Activated naive CD4-positive, alpha-beta T cell treated with anti-CD3 and anti-CD28 coated beads for 36 hours (primary cell): ENCODE measurements around the gene DUSP18. TPM values are rescaled to one million over a fixed set of nuclear protein-coding genes. Genes with fewer than 3 reads are reported as not detected.
A peak's percentile ranks its signal among the peaks of the same experiment; 100 is the strongest.
"Not testable (repeated sequence)": the region's sequence is repeated elsewhere in the genome, so short reads cannot be mapped to it uniquely, and the experiment has no call there.

Experiments used
- CTCF ChIA-PET: fragments of 350-600 bp; sonication (Branson Sonifier 250); formaldehyde crosslinking; loops from one replicate; lab custom pipeline; 2021; ENCODE audit warnings: antibody characterized with exemption; lab: Charles Lee
- DNase-seq: peaks from one replicate; pipeline ENCODE4 v3.0.0-alpha.2; 2020
- H3K27ac Mint-ChIP-seq: one replicate; pipeline ENCODE4 v1.8.0; 2021; ENCODE audit warnings: mild to moderate bottlenecking, mixed read lengths
- H3K27me3 Mint-ChIP-seq: one replicate; pipeline ENCODE4 v1.8.0; 2021; ENCODE audit warnings: low read depth, mixed read lengths
- H3K36me3 Mint-ChIP-seq: one replicate; pipeline ENCODE4 v1.8.0; 2021; ENCODE audit warnings: low read depth, mixed read lengths
- H3K4me1 Mint-ChIP-seq: one replicate; pipeline ENCODE4 v1.8.0; 2021; ENCODE audit warnings: low read depth, mixed read lengths
- H3K4me3 Mint-ChIP-seq: one replicate; pipeline ENCODE4 v1.8.0; 2021; ENCODE audit warnings: mild to moderate bottlenecking, moderate library complexity, mixed read lengths
- H3K9me3 Mint-ChIP-seq: one replicate; pipeline ENCODE4 v1.8.0; 2021; ENCODE audit warnings: mixed read lengths
- intact Hi-C: fragments of 100-400 bp; cut with micrococcal nuclease; formaldehyde crosslinking; loops from one replicate; pipeline ENCODE4 v1.15.1; 2023
- total RNA-seq, 2 experiments: library from RNA; stranded (reverse); gene quantifications; one replicate each; pipeline ENCODE4 v1.2.3, GENCODE V29; 2021

Gene DUSP18
- total RNA-seq, 2 experiments from 2014 or later = 4.7 to 5.6 TPM

DNA sequence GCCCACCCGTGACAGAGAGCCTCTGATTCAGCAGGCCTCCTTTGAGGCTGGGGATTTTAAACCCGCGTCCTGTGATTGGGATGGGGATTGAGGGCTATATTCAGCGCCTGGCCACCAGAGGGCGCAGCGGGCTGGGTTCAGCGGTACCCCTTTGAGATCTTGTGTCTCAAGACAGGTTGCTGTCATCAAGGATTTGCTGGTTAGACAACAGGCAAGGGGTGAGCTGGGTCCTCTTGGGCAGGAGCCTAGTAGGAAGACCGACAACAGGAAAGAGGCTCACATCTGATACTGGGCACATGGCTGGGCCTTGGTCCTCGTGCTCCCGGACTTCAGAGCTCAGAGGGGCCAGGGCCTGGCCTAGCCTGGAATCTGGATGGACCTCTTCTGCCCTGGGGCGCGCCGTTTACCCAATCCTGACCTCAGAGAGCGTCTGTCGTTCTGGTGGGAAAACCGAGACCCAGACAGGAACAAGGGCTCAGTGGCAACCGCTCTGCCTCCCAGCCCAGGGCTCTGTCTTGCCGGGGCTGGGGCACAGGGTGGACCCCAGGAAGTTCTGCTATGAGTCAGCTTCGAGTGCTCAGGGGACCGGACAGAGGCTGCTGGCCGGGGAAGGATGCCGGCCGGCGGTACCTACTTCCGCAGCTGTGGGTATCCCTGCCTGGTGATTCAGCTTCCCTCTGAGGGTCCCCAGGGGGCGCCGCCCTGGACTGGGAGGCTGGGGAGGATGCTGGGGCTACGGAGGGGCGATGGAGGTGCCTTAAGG lies 33.0 kb downstream of the DUSP18 start:
- Mint-ChIP-seq H3K36me3 (peaks cover 9% of the 10 kb centered on the region), H3K9me3 (no peaks in the 10 kb centered on the region), H3K27me3 (no peaks in the 10 kb centered on the region), H3K4me1 (peaks cover 19% of the 10 kb centered on the region), H3K27ac (peak overlapping the region; percentile 67), H3K4me3 (peak overlapping the region; percentile 75)
- peak; percentile 96 for DNase-seq
- intact Hi-C loops = loop anchor here (1.0 to 2.0 kb wide), 10 partner anchors 10 to 448 kb away; partner anchors contain the start of genes DUSP18, OSBP2 and TCN2
- CTCF ChIA-PET = interaction anchor here (0.5 to 3.9 kb wide), 34 partner anchors 9 to 566 kb away, joined by 3 to 156 read pairs (median 4); partner anchors contain the start of gene TCN2

- H3K36me3 Mint-ChIP-seq, CTCF ChIA-PET, H3K4me3 Mint-ChIP-seq, H3K9me3 Mint-ChIP-seq, H3K27ac Mint-ChIP-seq, H3K27me3 Mint-ChIP-seq, DNase-seq, intact Hi-C loops: not testable (repeated sequence)
- peaks cover 14% of the 10 kb centered on the region for H3K4me1 Mint-ChIP-seq
Observed at GRCh38 chr22:30631469-30631868, 36.2 kb downstream of the DUSP18 start.

- intact Hi-C loops = no loop called here
- H3K27ac Mint-ChIP-seq = no peak overlapping the region
- H3K27me3 Mint-ChIP-seq = no peaks in the 10 kb centered on the region
- H3K4me3 Mint-ChIP-seq = no peak overlapping the region
- no peaks in the 10 kb centered on the region for H3K36me3 Mint-ChIP-seq
- no peaks in the 10 kb centered on the region for H3K9me3 Mint-ChIP-seq
- no peaks in the 10 kb centered on the region for H3K4me1 Mint-ChIP-seq
- CTCF ChIA-PET = interaction anchor here (0.6 to 3.3 kb wide), 4 partner anchors 22 to 292 kb away, joined by 3 to 18 read pairs (median 6); no protein-coding TSS in a partner anchor
- no peak for DNase-seq
Observed at GRCh38 chr22:30628491-30628890, 39.2 kb downstream of the DUSP18 start.

- no peak for DNase-seq
- Mint-ChIP-seq H3K27ac (no peak overlapping the region), H3K4me1 (no peaks in the 10 kb centered on the region), H3K36me3 (no peaks in the 10 kb centered on the region), H3K4me3 (no peak overlapping the region), H3K27me3 (no peaks in the 10 kb centered on the region), H3K9me3 (no peaks in the 10 kb centered on the region)
- CTCF ChIA-PET = interaction anchor here (1.5 to 3.3 kb wide), 3 partner anchors 18 to 293 kb away, joined by 4 to 18 read pairs (median 7); no protein-coding TSS in a partner anchor
- intact Hi-C loops = no loop called here
Observed at GRCh38 chr22:30627471-30627870, 40.2 kb downstream of the DUSP18 start.

DNA sequence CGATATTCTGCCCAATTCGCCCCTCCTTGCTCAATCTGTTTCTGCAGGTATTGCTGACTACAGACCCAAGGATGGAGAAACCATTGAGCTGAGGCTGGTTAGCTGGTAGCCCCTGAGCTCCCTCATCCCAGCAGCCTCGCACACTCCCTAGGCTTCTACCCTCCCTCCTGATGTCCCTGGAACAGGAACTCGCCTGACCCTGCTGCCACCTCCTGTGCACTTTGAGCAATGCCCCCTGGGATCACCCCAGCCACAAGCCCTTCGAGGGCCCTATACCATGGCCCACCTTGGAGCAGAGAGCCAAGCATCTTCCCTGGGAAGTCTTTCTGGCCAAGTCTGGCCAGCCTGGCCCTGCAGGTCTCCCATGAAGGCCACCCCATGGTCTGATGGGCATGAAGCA lies 41.3 kb downstream of the DUSP18 start:
- Mint-ChIP-seq H3K27ac (no peak overlapping the region), H3K27me3 (no peaks in the 10 kb centered on the region), H3K9me3 (no peaks in the 10 kb centered on the region), H3K4me1 (no peaks in the 10 kb centered on the region), H3K4me3 (no peak overlapping the region), H3K36me3 (no peaks in the 10 kb centered on the region)
- intact Hi-C loops = no loop called here
- no peak for DNase-seq
- CTCF ChIA-PET = interaction anchor here (0.5 to 1.5 kb wide), 5 partner anchors 8 to 293 kb away, joined by 4 to 7 read pairs (median 5); no protein-coding TSS in a partner anchor

DNA sequence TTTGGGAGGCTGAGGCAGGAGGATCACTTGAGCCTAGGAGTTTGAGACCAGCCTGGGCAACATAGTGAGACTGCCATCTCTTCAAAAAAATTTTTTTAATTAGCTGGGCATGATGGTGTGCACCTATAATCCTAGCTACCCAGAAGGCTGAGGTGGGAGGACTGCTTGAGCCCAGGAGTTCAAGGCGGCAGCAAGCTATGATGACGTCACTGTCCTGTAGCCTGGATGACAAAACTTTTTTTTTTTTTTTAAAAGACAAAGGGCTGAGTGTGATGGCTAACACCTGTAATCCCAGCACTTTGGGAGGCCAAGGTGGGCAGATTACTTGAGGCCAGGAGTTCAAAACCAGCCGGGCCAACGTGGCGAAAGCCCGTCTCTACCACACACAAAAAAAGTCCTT lies 47.8 kb downstream of the DUSP18 start:
- DNase-seq, H3K4me3 Mint-ChIP-seq, H3K27me3 Mint-ChIP-seq, H3K9me3 Mint-ChIP-seq, H3K4me1 Mint-ChIP-seq, H3K27ac Mint-ChIP-seq, H3K36me3 Mint-ChIP-seq, intact Hi-C loops: not testable (repeated sequence)
- CTCF ChIA-PET = interaction anchor here (0.5 to 1.3 kb wide), 4 partner anchors 13 to 110 kb away, joined by 3 to 6 read pairs (median 4); no protein-coding TSS in a partner anchor

- intact Hi-C loops = no loop called here
- Mint-ChIP-seq H3K4me1 (no peaks in the 10 kb centered on the region), H3K27ac (no peak overlapping the region), H3K36me3 (no peaks in the 10 kb centered on the region), H3K4me3 (no peak overlapping the region), H3K27me3 (no peaks in the 10 kb centered on the region), H3K9me3 (no peaks in the 10 kb centered on the region)
- CTCF ChIA-PET = interaction anchor here (0.7 to 0.9 kb wide), 3 partner anchors 17 to 461 kb away, joined by 3 to 4 read pairs (median 3); no protein-coding TSS in a partner anchor
- no peak for DNase-seq
Observed at GRCh38 chr22:30617819-30618218, 49.9 kb downstream of the DUSP18 start.

- no peak for DNase-seq
- Mint-ChIP-seq H3K9me3 (no peaks in the 10 kb centered on the region), H3K4me3 (no peak overlapping the region), H3K27me3 (no peaks in the 10 kb centered on the region), H3K27ac (no peak overlapping the region), H3K4me1 (no peaks in the 10 kb centered on the region), H3K36me3 (no peaks in the 10 kb centered on the region)
- intact Hi-C loops = no loop called here
- CTCF ChIA-PET = interaction anchor here (1.0 to 1.4 kb wide), 2 partner anchors 9 to 139 kb away, joined by 3 read pairs; no protein-coding TSS in a partner anchor
Observed at GRCh38 chr22:30615543-30615954, 52.1 kb downstream of the DUSP18 start.

GRCh38 chr22:30614879-30615278 lies 52.8 kb downstream of the DUSP18 start:
- Mint-ChIP-seq H3K36me3 (no peaks in the 10 kb centered on the region), H3K4me1 (no peaks in the 10 kb centered on the region), H3K9me3 (no peaks in the 10 kb centered on the region), H3K4me3 (no peak overlapping the region), H3K27ac (no peak overlapping the region), H3K27me3 (no peaks in the 10 kb centered on the region)
- CTCF ChIA-PET = interaction anchor here (0.6 to 1.0 kb wide), 2 partner anchors 140 to 194 kb away, joined by 3 to 4 read pairs; no protein-coding TSS in a partner anchor
- intact Hi-C loops = no loop called here
- DNase-seq = no peak

- Mint-ChIP-seq H3K27ac (no peak overlapping the region), H3K4me3 (no peak overlapping the region), H3K36me3 (no peaks in the 10 kb centered on the region), H3K27me3 (no peaks in the 10 kb centered on the region), H3K4me1 (peaks cover 3% of the 10 kb centered on the region), H3K9me3 (no peaks in the 10 kb centered on the region)
- intact Hi-C loops = no loop called here
- DNase-seq = no peak
- CTCF ChIA-PET = no interaction called here
Observed at GRCh38 chr22:30614268-30614667, 53.4 kb downstream of the DUSP18 start.

GRCh38 chr22:30612789-30613188 lies 54.9 kb downstream of the DUSP18 start:
- intact Hi-C loops = no loop called here
- CTCF ChIA-PET = no interaction called here

More at GRCh38 chr22:30612789-30613188, 54.9 kb downstream of the DUSP18 start:
- DNase-seq = no peak
- Mint-ChIP-seq H3K27ac (no peak overlapping the region), H3K4me1 (peaks cover 15% of the 10 kb centered on the region), H3K9me3 (no peaks in the 10 kb centered on the region), H3K27me3 (no peaks in the 10 kb centered on the region), H3K4me3 (no peak overlapping the region), H3K36me3 (no peaks in the 10 kb centered on the region)
